Brain microvascular endothelial cell (primary cell): ENCODE results near the gene IBSP.

ENCODE experiments used
- DNase-seq: peaks from one replicate; pipeline ENCODE4 v3.0.0-alpha.2; 2020
- H3K27ac ChIP-seq: fragments of 250-450 bp; sonication (Bioruptor Pico); 2 replicates; pipeline ENCODE4 v1.5.1; 2020; ENCODE audit warnings: mild to moderate bottlenecking, moderate library complexity
- H3K27me3 ChIP-seq: fragments of 250-450 bp; sonication (Bioruptor Pico); replicated peaks from 2 replicates; pipeline ENCODE4 v1.5.1; 2020; ENCODE audit warnings: mild to moderate bottlenecking
- H3K36me3 ChIP-seq: fragments of 250-450 bp; sonication (Bioruptor Pico); replicated peaks from 2 replicates; pipeline ENCODE4 v1.5.1; 2020; ENCODE audit warnings: mild to moderate bottlenecking
- H3K4me3 ChIP-seq: 2 replicates; pipeline ENCODE4 v1.5.1; 2011; ENCODE audit warnings: low read depth, mild to moderate bottlenecking, control low read depth, low read length, moderate library complexity
- CTCF ChIP-seq: IDR thresholded peaks from 2 replicates; pipeline ENCODE4 v1.5.1; 2011; ENCODE audit warnings: low read depth, mild to moderate bottlenecking, moderate library complexity, low read length, control low read depth, inconsistent platforms; ENCODE audit errors: missing control alignments
- in situ Hi-C: cut with HindIII; loops from 2 replicates; pipeline ENCODE4 v1.10.0; 2017; ENCODE audit warnings: low sequenced_read_pairs, low pct_ligation_motif_present

The IBSP gene

DNA sequence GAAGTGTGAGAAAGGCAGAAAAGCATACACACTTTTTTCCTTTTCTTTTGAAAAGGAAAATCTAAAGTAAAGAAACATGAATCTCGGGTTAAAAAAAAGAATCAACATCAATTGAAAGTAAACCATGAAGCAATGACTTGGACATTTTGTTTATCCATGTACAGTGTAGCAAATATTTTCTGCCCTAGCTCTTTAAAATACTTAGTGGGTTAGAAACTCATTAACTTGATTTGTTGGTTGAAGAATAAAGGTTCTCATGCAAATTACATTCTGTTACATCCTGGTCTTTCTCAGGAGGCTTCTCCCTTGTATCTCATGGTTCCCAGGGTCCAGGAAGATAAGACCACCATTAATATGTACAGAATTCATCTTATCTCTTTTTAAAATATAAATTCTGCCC, 24.4 kb downstream of the IBSP start:
- Histone ChIP-seq H3K36me3 (no peaks in the 10 kb centered on the region), H3K27me3 (no peaks in the 10 kb centered on the region), H3K27ac (no peak overlapping the region), H3K4me3 (no peak overlapping the region)
- in situ Hi-C loops, result no loop called here
- TF ChIP-seq CTCF, result no peak
- DNase-seq, result no peak

DNA sequence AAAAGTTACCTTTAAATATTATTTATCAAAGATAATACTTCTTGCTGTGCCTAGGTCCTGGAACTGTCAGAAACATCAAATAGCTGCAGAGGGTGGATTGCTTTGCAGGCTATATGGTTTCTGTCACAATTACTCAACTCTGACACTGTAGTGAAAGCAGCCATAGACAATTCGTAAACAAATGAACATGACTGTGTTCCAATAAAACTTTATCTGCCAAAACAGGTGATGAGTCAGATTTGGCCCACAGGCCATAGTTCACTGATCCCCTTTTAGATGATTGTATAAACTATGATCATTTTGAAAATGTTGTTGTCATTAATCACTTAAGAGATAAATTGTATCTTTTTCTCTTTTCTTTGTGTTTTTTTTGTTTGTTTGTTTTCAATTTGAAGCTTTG, 25.0 kb downstream of the IBSP start:
- Histone ChIP-seq H3K36me3 (no peaks in the 10 kb centered on the region), H3K27me3 (no peaks in the 10 kb centered on the region), H3K27ac (no peak overlapping the region), H3K4me3 (no peak overlapping the region)
- TF ChIP-seq CTCF, result no peak
- in situ Hi-C loops, result no loop called here
- DNase-seq, result no peak

DNA sequence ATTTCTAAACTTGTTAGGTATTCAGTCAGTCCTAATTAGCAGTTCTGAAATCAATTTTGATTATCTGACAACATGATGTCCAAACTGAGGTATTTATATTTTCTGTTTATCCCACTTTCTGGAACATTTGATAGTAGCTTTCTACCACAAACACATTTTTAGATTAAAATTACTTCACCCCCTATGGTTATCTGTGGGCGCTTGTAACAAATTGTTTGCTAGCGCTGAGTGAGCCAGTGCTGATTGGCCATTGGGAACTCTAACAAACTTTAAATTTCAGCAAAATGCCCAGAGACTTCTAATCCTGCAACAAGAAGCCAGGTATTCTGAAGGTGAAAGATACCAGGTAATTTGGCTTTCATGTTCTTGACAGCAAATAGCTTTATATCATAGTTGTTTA, 33.3 kb downstream of the IBSP start, which contains the start of gene MEPE:
MEPE (plus strand) TSS at position 301 of the 400 bp plus-strand sequence. CDS start 1,746 bp downstream, outside the sequence.
- Histone ChIP-seq H3K4me3 (no peak within 1 kb of the TSS), H3K36me3 (no peaks in the 10 kb centered on the region), H3K27me3 (no peaks in the 10 kb centered on the region), H3K27ac (no peak within 1 kb of the TSS)
- no peak for DNase-seq
- no peak for TF ChIP-seq CTCF
- in situ Hi-C loops, result loop anchor here (25.0 kb wide), 1 partner anchor 295 kb away; the partner anchor contains the start of gene SPARCL1

DNA sequence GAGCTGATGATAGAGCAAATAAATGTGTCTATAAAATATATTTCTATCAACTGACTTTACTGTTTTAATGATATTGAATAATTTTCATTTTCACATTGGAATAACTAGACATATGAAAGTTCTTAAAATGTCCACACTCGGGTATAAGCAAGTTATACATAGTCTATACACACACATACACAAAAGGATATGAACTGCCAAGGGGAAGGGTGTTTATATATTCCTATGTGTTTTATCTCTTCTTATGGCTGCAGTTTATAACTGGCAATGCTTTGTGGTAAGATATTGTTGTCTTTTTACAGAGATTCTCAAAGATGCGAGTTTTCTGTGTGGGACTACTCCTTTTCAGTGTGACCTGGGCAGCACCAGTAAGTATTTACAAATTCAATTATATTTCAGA, 35.0 kb downstream of the IBSP start:
- Histone ChIP-seq H3K27me3 (no peaks in the 10 kb centered on the region), H3K27ac (no peak overlapping the region), H3K4me3 (no peak overlapping the region), H3K36me3 (no peaks in the 10 kb centered on the region)
- in situ Hi-C loops, result loop anchor here (25.0 kb wide), 1 partner anchor 297 kb away; the partner anchor contains the start of gene SPARCL1
- DNase-seq, result no peak
- TF ChIP-seq CTCF, result no peak

GRCh38 chr4:87835197-87835596, 35.8 kb downstream of the IBSP start:
- H3K27ac ChIP-seq, result no peak overlapping the region
- in situ Hi-C loops, result loop anchor here (25.0 kb wide), 1 partner anchor 298 kb away; the partner anchor contains the start of gene SPARCL1
- no peak for DNase-seq
- no peaks in the 10 kb centered on the region for H3K36me3 ChIP-seq
- H3K4me3 ChIP-seq, result no peak overlapping the region
- TF ChIP-seq CTCF, result no peak
- H3K27me3 ChIP-seq, result no peaks in the 10 kb centered on the region

- no peak for DNase-seq
- no peak for TF ChIP-seq CTCF
- H3K4me3 ChIP-seq, result no peak overlapping the region
- H3K27ac ChIP-seq, result no peak overlapping the region
- in situ Hi-C loops, result loop anchor here (25.0 kb wide), 1 partner anchor 298 kb away; the partner anchor contains the start of gene SPARCL1
- H3K36me3 ChIP-seq, result no peaks in the 10 kb centered on the region
- no peaks in the 10 kb centered on the region for H3K27me3 ChIP-seq
Observed at GRCh38 chr4:87835743-87836142, 36.4 kb downstream of the IBSP start.
